NCI-H2196 (cell line): ENCODE measurements around the gene ZNF438.
"Not testable (repeated sequence)": the region's sequence is repeated elsewhere in the genome, so short reads cannot be mapped to it uniquely, and the experiment has no call there.

ENCODE experiments used
- DNase-seq: peaks from one replicate; lab custom pipeline; 2025; ENCODE audit not compliant: unreplicated experiment; lab: John Stamatoyannopoulos, UW

The ZNF438 gene

DNA sequence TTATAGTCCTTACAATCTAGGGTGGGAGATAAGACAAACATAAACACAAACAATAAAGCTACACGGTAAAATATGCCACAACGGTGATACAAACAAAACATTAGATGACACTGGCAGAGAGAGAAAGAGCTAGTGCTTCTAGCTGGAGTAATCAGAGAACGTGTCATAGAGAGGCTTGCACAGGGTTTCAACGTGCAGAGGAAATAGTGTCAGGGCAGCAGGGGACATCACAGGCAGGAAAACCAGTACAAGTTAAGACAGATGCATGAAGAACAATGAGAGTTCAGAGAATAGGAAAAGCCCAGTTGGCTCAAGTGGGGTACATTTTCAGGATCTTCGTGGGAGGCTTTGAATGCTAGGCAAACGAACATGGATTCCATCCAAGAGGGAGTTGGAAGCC lies 91.4 kb downstream of the ZNF438 start:
- DNase-seq, result no peak

DNA sequence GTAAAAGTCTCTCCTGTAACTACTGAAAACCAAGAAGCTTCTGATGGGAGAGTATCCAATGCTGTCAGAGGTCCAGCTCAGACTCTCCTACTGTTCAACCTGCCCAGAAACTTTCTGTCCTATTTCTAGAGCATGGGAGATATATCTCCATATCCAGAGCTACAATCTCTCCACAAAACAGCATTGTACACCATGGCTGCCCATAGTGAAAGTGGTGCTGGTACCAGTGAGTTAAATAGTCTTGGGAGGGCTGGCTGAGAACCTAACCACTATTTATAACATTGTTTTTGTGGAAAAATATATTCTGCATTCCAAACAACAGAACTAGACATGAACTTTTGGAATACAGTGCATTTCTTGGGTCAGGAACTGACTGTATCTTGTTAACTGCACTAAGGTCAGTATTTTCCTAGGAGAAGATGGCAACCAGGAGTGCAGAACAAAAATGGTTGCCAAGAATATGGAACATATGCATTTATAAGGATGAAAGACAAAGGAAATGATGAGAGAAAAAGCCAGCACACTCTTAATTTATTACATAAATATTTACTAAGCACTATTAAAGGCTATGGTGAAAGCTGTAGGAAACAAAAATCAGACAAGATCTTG lies 91.9 kb downstream of the ZNF438 start:
- DNase-seq, result no peak

DNA sequence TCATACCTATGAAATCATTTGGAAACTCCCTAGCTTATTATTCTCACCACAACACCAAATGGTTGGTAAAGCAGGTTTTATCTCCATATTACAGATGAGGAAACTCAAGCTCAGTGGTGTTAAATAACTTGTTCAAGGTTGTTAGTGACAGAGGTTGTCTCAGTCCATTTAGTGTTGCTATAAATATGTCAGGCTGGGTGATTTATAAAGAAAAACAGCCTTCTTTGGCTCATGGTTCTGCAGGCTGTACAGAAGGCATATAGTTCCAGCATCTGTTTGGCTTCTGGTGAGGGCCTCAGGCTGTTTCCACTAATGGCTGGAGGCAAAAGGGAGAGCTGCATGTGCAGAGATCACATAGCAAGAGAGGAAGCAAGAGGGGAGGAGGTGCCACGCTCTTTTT lies 96.6 kb downstream of the ZNF438 start:
- DNase-seq, result no peak

DNA sequence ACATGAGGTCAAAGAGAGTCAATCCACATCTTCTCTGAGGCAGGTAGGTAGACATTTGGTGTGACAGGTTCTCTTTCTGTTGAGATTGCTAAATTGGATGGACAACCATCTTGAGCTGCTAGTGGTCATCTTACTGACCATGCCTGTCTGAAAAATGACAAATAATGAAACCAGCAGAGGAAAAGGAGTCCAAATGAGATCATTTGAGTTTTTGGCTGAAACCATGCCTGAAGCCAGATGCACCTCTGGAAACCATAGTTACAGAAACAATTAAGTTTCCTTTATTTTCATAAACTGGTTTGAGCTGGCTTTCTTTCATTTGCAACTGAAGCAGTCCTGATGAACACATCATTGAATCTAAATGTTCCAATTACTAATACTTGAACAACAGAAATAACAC lies 100.6 kb downstream of the ZNF438 start:
- no peak for DNase-seq

DNA sequence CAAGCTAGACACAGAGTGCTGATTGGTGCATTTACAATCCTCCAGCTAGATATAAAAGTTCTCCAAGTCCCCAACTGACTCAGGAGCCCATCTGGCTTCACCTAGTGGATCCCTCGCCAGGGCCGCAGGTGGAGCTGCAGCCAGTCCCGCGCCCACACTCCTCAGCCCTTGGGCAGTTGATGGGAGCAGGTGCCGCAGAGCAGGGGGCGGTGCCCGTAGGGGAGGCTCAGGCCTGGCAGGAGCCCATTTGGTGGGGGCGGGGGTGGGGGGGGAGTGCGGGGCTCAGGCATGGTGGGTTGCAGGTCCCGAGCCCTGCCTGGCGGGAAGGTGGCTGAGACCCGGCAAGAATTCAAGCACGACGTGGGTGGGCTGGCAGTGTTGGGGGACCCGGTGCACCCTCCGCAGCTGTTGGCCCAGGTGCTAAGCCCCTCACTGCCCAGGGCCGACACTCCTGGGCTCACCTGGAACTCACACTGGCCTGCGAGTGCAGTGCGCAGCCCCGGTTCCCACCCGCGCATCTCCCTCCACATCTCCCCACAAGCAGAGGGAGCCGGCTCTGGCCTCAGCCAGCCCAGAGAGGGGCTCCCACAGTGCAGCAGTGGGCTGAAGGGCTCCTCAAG lies 101.7 kb downstream of the ZNF438 start:
- no peak for DNase-seq

DNA sequence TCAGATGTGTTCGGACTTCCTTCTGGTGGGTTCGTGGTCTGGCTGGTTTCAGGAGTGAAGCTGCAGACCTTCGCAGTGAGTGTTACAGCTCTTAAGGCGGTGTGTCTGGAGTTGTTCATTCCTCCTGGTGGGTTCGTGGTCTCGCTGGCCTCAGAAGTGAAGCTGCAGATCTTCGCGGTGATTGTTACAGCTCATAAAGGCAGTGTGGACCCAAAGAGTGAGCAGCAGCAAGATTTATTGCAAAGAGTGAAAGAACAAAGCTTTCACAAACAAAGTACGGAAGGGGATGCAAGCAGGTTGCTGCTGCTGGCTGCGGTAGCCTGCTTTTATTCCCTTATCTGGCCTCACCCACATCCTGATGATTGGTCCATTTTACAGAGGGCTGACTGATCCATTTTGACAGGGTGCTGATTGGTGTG lies 102.3 kb downstream of the ZNF438 start:
- DNase-seq, result not testable (repeated sequence)

DNA sequence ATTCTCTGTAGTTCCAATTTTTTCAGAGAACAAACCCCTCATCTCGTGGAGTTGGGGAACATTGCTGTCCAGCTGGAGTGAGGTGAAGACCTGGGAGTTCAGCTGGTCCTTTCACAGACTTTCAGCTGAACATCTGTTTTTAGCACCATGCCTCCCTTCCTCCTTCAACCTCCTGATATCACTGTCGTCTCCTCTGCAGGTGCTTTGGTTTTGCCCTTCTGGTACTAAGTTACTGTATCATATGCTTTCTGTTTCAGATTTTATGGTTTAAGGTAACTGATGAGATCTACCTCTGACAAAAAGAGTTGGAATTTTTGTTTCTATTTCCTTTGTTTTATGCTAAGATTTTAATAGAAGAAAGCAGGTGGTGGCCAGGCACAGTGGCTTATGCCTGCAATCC lies 102.9 kb downstream of the ZNF438 start:
- no peak for DNase-seq

DNA sequence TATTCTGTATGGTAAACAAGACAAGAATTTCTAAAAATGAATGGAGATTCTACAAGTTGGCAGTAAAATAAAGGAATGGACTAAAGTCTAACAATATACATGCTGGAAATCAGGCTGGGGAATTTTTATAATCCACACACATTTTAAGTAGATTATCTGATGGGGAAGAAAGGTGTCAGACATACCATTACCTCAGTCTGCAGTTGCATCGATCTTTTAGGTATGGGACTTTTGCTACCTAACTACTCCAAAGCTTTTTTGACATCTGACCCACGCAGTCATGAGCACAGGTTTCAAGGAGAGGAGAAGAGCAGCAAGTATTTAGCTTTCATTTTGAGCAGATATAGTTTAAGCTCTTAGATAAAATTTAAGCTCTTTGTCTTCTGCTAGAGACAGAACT lies 113.0 kb downstream of the ZNF438 start:
- DNase-seq, result no peak

DNA sequence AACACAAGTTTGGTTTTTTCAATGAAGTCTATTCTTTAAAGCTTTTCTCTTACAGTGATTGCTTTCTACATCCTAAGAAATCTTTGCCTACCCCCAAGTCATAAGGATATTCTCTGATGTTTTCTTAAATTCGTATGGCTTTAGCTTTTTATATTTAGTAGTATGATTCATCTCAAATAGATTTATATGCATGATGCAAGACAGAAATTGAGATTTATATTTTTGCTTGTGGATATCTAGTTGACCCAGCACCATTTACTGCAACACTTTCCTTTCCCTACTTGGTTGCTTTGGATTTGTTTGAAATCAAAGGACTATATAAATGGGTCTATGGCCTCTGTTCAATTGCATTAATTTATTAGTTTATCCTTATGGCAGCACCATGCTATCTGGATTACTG lies 113.9 kb downstream of the ZNF438 start:
- DNase-seq, result no peak

DNA sequence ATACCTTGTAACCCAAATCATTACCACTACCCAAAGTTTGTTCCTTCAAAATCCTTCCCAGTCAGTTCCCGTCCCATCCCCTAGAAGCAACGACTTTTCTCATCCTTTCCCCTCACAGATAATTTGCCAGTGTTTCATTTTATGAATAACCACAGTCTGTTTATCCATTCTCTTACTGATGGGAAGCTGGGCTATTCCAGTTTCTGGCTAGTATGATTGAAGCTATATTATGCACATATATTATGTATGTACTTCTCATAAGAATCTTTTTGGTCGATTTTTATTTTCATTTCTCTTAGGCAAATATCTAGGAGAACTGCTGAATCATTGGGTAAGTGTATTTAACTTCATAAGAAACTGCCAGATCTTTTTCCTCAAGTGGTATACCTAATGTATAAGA lies 114.6 kb downstream of the ZNF438 start:
- DNase-seq, result no peak

DNA sequence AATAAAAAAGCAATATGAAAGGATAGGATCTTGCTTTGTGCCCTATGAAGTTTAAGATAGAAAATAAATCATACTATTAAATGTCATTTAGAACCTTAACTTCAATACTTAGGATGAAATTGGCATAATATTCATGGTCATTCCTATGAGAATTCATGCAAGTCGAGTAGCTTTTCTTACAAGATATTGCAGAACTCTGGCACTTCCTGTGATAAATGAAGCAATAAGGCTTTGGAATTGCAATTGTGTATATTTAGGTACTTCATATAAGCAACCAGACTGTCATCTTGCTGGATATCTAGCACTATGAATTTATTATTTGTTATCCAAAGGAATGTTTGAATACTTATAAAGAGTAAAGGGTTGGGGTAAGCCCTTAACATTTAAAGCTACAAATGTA lies 116.5 kb downstream of the ZNF438 start:
- no peak for DNase-seq

DNA sequence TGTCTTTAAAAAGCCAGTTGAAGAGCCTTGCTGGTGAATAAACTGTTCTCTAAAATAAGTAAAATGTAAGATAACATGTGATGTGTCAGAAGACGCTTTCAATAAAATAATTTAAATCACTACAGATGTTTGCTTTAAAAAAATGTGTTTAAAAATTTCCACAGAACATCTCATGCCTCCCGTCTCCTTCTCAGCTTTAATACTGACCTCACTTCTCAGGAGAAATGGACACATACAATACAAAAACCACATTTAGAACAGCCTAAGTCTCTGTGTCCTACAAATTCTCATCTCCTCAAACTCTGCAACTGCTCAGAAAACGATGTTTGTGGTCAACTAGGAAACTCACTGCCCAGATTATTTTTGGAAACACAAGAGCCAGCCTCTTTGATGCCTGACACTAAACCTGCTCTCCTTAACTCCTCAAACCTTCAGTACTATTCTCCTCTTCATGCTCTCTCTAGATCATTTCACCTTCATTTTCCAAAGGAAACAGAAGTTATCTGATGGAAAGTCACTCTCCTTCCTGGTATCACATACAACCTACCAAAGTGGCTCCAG lies 120.3 kb downstream of the ZNF438 start:
- no peak for DNase-seq

DNA sequence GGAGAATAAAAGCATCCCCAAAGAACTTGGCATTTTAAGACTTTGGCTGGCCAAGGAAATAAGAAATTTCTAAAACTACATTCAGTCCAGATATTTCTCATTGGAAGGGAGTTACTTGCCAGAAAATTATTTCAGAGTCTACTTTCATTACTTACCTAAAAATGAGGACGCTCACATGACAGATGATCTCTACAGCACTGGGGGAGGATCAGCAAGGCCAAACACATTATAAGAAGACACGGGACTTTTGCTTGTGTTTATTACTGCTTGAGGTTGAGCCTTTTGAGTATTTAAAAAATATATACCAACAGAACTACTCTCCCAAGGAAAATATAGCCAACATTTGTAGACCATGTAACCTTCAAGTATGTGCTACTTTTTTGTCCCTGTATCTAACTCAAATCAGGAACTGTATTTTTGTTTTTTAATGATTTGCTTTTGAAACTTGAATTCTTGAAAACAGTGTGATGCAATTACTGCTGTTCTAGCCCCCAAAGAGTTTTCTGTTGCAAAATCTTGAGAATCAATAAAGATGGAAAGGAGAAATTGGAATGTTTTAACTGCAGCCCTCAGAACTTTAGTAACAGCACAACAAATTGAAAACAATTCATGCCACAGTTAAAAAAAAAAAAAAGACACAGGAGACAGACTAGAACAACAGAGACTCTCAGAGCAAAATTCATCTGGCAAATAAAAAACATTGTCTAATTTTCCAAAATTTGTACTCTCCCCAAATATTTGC lies 128.1 kb downstream of the ZNF438 start:
- DNase-seq, result no peak

DNA sequence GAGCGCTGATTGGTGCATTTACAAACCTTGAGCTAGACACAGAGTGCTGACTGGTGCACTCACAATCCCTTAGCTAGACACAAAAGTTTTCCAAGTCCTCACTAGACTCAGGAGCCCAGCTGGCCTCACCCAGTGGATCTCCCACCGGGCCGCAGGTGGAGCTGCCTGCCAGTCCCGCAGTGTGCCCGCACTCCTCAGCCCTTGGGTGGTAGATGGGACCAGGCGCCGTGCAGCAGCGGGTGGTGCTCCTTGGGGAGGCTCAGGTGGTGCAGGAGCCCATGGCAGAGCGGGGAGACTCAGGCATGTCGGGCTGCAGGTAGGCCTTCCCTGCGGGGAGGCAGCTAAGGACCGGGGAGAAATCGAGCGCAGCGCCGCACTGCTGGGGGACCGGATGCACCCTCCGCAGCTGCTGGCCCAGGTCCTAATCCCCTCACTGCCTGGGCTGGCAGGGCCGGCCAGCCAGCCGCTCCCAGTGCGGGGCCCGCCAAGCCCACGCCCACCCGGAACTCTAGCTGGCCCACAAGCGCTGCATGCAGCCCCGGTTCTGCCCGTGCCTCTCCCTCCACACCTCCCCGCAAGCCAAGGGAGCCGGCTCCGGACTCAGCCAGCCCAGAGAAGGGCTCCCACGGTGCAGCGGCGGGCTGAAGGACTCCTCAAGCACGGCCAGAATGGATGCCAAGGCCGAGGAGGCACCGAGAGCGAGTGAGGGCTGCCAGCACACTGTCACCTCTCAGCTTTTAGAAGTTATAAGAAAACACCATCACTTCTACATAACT lies 128.9 kb downstream of the ZNF438 start:
- DNase-seq, result no peak

DNA sequence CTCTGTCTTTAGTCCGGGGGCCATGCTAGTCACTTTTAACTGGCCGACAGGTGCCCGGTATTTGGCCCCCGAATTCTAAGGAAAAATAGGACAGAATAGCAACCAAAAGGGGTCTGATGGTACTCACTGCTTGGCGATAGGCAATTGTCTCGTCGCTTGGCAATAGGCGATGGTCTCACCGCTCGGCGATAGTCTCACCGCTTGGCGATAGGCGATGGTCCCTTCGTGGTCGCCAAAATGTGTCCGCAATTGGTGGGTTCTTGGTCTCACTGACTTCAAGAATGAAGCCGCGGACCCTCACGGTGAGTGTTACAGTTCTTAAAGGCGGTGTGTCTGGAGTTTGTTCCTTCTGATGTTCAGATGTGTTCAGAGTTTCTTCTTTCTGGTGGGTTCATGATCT lies 130.2 kb downstream of the ZNF438 start:
- not testable (repeated sequence) for DNase-seq

DNA sequence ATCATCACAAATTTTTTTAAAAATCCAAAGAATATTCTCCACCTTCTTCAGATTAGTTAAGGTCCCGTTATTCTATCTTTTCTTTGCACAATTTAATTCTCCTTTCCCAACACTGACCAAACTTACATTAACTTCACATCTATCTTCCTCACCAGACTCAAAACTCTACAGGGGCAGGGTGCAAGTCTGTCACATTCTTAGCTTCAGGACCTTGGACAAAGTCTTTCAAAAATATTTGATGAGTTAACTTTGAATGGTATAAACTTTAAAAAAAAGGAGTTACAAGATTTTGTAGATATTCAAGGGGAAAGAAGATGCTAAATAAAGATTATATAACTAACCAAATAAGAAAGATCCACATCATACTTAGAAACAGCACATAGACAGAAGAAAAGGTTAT lies 132.7 kb downstream of the ZNF438 start:
- no peak for DNase-seq

DNA sequence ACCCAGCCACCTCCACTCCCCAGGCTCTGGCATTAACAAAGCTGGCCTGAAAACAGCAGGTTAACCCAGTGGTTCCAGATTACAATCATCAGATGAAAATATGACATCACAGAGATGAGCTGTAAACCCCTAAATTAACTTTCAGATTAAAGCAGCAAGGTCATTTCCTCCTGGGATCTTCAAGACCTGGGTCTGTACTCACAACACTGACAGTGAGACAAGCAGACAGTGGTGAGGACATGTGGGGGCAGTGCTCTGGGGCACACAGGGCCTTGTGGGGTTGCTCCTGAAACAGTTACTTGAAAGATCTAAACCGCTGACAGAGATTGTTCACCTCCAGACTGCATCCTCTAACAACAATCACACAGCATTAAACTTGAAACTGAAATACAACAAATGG lies 134.1 kb downstream of the ZNF438 start:
- no peak for DNase-seq

DNA sequence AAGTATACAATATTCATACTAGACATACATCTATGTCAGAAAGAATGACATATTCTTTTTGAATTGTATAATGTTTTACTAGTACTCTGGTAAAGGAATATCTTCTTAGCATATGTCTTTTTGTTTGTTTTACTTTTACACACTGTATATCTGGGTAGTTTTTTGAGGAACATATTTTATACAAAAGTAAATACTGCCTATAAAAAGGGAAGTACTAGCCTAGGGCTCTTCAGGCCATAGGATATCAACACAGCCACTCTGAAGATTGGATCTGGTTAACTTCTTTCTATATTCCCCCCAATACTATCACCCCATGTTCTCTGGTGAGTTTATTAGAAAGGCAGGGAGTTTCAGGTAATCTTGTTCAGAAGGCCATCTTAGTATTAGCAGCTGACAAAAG lies 134.6 kb downstream of the ZNF438 start:
- no peak for DNase-seq

DNA sequence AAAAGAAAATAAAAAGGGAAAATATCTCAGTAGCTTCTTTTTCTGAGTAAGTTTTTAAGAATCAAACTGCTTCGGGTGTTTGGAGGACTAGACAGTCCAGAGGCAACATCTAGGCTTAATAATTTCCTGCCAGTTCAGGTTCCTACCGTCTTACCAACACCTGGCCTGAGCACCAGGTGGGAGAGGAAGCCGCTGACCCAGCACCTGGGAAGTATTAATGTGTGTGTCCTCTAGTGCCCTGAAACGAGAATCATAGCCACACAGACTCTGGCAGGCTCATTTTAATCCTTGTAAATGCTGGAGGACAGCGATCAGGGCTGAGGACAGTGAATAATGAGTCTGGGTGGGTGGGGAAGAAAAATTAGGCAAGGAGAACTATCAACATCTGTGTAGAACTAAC lies 137.4 kb downstream of the ZNF438 start:
- DNase-seq, result no peak

DNA sequence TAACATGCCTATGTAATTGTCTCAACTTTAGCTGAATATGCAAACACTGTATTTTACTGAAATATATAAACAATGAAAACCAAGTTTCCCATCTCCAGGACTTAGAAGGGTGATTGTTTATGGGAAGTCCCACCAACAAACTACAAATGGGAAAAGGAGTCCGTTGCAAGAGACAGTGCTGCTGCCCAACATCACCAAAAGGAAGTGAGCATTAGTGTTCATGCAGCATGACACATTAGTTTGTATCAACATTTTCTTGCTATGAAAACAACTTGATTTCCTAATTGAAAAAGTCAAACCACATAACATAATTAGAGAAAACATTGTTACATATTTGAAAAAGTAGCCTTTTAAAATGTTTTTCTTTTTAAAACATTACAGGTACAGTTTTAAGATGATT lies 138.5 kb downstream of the ZNF438 start:
- DNase-seq, result no peak

DNA sequence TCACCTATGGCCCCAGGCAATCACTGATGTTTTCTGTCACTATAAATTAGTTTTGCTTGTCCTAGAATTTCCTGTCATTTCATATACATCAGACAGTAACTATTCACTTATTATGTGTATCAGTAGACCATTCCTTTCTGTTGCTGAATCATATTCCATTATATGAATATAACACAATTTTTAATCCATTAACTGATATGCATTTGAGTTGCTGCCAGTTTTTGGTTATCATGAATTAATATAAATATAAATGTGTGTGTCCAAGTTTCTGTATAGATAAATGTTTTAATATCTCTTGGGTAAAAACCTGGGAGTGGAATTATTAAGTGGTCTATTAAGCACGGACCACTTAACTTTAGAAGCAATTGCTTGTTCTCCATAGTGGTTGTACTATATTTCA lies 143.8 kb downstream of the ZNF438 start:
- DNase-seq, result no peak

DNA sequence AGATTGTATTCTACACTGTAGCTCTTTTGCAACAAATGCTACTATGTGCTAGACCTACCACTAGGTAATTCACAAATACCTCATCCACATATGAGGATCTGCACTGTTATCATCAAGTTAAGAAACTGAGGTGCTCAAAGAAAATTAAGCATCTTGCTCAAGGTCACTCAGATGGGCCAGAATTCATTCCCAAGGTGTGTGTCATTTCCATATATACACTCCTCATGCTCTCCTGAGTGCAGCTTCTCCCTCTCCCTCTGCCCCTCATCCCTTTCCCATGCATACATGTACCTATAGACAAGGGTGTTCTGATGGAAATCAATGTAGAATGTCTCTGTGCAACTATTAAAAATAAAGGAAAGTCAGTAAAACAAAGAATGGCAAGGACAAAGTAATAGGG lies 146.2 kb downstream of the ZNF438 start:
- DNase-seq, result no peak
